GM23338 (cell line): ENCODE data around the gene IGF2R. TPM values are rescaled to one million over a fixed set of nuclear protein-coding genes. Genes with fewer than 3 reads are reported as not detected.
"Not testable (repeated sequence)": the region's sequence is repeated elsewhere in the genome, so short reads cannot be mapped to it uniquely, and the experiment has no call there.

ENCODE experiments used
- ATAC-seq: fragments of 200-7000 bp; cut with Tn5 transposase; 3 replicates; pipeline ENCODE4 v1.9.1; 2020
- DNase-seq: peaks from one replicate; pipeline ENCODE4 v3.0.0-alpha.2; 2015; ENCODE audit warnings: low spot score
- H2AFZ ChIP-seq: fragments of 200-600 bp; sonication (generic); 2 replicates; pipeline ENCODE4 v1.8.0; 2016; ENCODE audit warnings: antibody characterized with exemption, mild to moderate bottlenecking, moderate library complexity
- H3F3A ChIP-seq: fragments of 200-600 bp; sonication (generic); replicated peaks from 2 replicates; pipeline ENCODE4 v1.8.0; 2017; ENCODE audit warnings: antibody characterized with exemption, mixed run types, low read depth
- H3K27ac ChIP-seq: fragments of 200-600 bp; sonication (generic); 2 replicates; pipeline ENCODE4 v1.6.1; 2016; ENCODE audit warnings: low read depth
- H3K27me3 ChIP-seq: fragments of 200-600 bp; sonication (generic); 2 replicates; pipeline ENCODE4 v1.8.0; 2016; ENCODE audit warnings: mild to moderate bottlenecking, mixed run types, moderate library complexity; ENCODE audit not compliant: insufficient read depth
- H3K36me3 ChIP-seq: fragments of 200-600 bp; sonication (generic); 2 replicates; pipeline ENCODE4 v1.8.0; 2016; ENCODE audit warnings: mild to moderate bottlenecking; ENCODE audit not compliant: insufficient read depth
- H3K4me1 ChIP-seq: fragments of 200-600 bp; sonication (generic); 2 replicates; pipeline ENCODE4 v1.8.0; 2016; ENCODE audit warnings: mild to moderate bottlenecking, moderate library complexity; ENCODE audit not compliant: insufficient read depth
- H3K4me2 ChIP-seq: fragments of 200-600 bp; sonication (generic); 2 replicates; pipeline ENCODE4 v1.7.1; 2017; ENCODE audit warnings: mixed run types
- H3K4me3 ChIP-seq: fragments of 200-600 bp; sonication (generic); 2 replicates; pipeline ENCODE4 v1.6.1; 2016; ENCODE audit warnings: mixed run types
- H3K79me2 ChIP-seq: fragments of 200-600 bp; sonication (generic); replicated peaks from 2 replicates; pipeline ENCODE4 v1.8.0; 2017; ENCODE audit warnings: mild to moderate bottlenecking; ENCODE audit not compliant: insufficient read depth
- H3K9me2 ChIP-seq: fragments of 200-600 bp; sonication (generic); 2 replicates; pipeline ENCODE4 v1.8.0; 2017; ENCODE audit not compliant: insufficient read depth
- H4K20me1 ChIP-seq: fragments of 200-600 bp; sonication (generic); replicated peaks from 2 replicates; pipeline ENCODE4 v1.8.0; 2017; ENCODE audit warnings: mild to moderate bottlenecking; ENCODE audit not compliant: insufficient read depth
- H3K27ac Mint-ChIP-seq: 2 replicates; pipeline ENCODE4 v1.8.0; 2020; ENCODE audit warnings: inconsistent platforms, mild to moderate bottlenecking, moderate library complexity, mixed read lengths
- H3K27me3 Mint-ChIP-seq: 3 replicates; pipeline ENCODE4 v1.8.0; 2022; ENCODE audit warnings: low read depth, mild to moderate bottlenecking, moderate library complexity, mixed read lengths, inconsistent platforms; ENCODE audit not compliant: insufficient read depth, poor library complexity
- H3K36me3 Mint-ChIP-seq: 3 replicates; pipeline ENCODE4 v1.8.0; 2021; ENCODE audit warnings: low read depth, mild to moderate bottlenecking, inconsistent platforms, moderate library complexity, mixed read lengths
- H3K4me1 Mint-ChIP-seq: 3 replicates; pipeline ENCODE4 v1.8.0; 2020; ENCODE audit warnings: mild to moderate bottlenecking, inconsistent platforms, mixed read lengths
- H3K4me3 Mint-ChIP-seq: 3 replicates; pipeline ENCODE4 v1.8.0; 2021; ENCODE audit warnings: moderate library complexity, mild to moderate bottlenecking, inconsistent platforms, mixed read lengths
- H3K9me3 Mint-ChIP-seq: 3 replicates; pipeline ENCODE4 v1.8.0; 2020; ENCODE audit warnings: moderate library complexity, mild to moderate bottlenecking, inconsistent platforms, mixed read lengths
- EZH2 ChIP-seq: fragments of 200-600 bp; sonication (generic); IDR thresholded peaks from one replicate; pipeline ENCODE4 v1.8.0; 2017; ENCODE audit warnings: antibody characterized with exemption, mild to moderate bottlenecking, low read depth; ENCODE audit not compliant: unreplicated experiment
- EZH2phosphoT487 ChIP-seq: fragments of 200-600 bp; sonication (generic); IDR thresholded peaks from one replicate; pipeline ENCODE4 v1.8.1; 2018; ENCODE audit warnings: antibody characterized with exemption; ENCODE audit not compliant: unreplicated experiment
- JUNB ChIP-seq: IDR thresholded peaks from one replicate; pipeline ENCODE4 v1.6.1; 2016; ENCODE audit warnings: antibody characterized with exemption; ENCODE audit not compliant: unreplicated experiment
- NANOG ChIP-seq: IDR thresholded peaks from 2 replicates; pipeline ENCODE4 v1.6.1; 2016; ENCODE audit warnings: antibody characterized with exemption, borderline replicate concordance
- POLR2AphosphoS5 ChIP-seq: IDR thresholded peaks from 2 replicates; pipeline ENCODE4 v1.6.1; 2016; ENCODE audit warnings: antibody characterized with exemption, low read depth
- STAT1 ChIP-seq: IDR thresholded peaks from one replicate; pipeline ENCODE4 v1.6.1; 2016; ENCODE audit warnings: antibody characterized with exemption; ENCODE audit not compliant: unreplicated experiment
- ZNF114 ChIP-seq: fragments of 250-450 bp; sonication (Bioruptor Pico); IDR thresholded peaks from 2 replicates; pipeline ENCODE4 v1.5.0; 2020; ENCODE audit warnings: mild to moderate bottlenecking, moderate library complexity
- ZNF331 ChIP-seq: fragments of 250-450 bp; sonication (Bioruptor Pico); IDR thresholded peaks from 2 replicates; pipeline ENCODE4 v1.5.0; 2020; ENCODE audit warnings: low read depth, mild to moderate bottlenecking, moderate library complexity
- polyA plus RNA-seq: library from polyadenylated mRNA; unstranded; fragments of >200 nt; fragmentation: Nextera tagmentation; extraction: Ambion mirVana; gene quantifications from 2 replicates; pipeline ENCODE4 v1.2.1, GENCODE V29; 2016
- total RNA-seq: library from RNA; depleted of rRNA; stranded (reverse); fragments of >200 nt; shearing (Covaris generic); gene quantifications from 2 replicates; pipeline ENCODE4 v1.2.3, GENCODE V29; 2014
- TF ChIP-seq, protein P1 (sequence below): IDR thresholded peaks from 2 replicates; pipeline ENCODE4 v1.6.1; 2016; ENCODE audit warnings: antibody characterized with exemption
- TF ChIP-seq, protein P2 (sequence below), 2 experiments: fragments of 200-600 bp in 1 of 2; sonication (generic) in 1 of 2; conservative IDR thresholded peaks; 2 replicates each; pipeline versions ENCODE4 v1.5.1 to v1.6.1; 2016 to 2017; ENCODE audit warnings: antibody characterized with exemption in 2 of 2, low read depth in 2 of 2, mild to moderate bottlenecking in 2 of 2, moderate library complexity in 1 of 2
- TF ChIP-seq, protein P3 (sequence below): IDR thresholded peaks from one replicate; pipeline ENCODE4 v1.6.1; 2018; ENCODE audit warnings: antibody characterized with exemption; ENCODE audit not compliant: unreplicated experiment

The IGF2R gene
- total and polyA plus RNA-seq, 2 experiments from 2014 or later: 12.5 to 76.4 TPM

DNA sequence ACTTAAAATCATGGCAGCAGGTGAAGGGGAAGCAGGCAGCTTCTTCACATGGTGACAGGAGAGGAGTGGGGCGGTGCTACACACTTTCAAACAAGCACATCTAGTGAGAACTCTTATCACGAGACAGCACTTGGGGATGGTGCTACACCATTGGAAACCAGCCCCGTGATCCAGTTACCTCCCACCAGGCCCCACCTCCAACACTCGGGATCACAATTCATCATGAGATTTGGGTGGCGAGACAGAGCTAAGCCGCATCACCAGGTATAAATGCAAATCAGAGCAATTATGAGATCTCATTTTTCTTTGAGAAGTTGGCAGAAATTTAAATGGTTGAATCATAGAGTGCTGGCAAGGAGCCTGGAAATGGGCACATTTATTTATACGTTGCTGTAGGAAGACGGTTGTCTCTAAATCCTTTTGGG lies 31.4 kb downstream of the IGF2R start:
- Histone ChIP-seq H3K4me1 (peaks cover 14% of the 10 kb centered on the region), H3K36me3 (no peaks in the 10 kb centered on the region), H3F3A (no peaks in the 10 kb centered on the region), H3K27ac (no peak overlapping the region), H2AFZ (no peak overlapping the region), H3K27me3 (no peaks in the 10 kb centered on the region), H3K4me2 (no peak overlapping the region), H3K79me2 (peaks cover 98% of the 10 kb centered on the region), H3K4me3 (no peak overlapping the region), H3K9me2 (no peaks in the 10 kb centered on the region), H4K20me1 (peaks cover 39% of the 10 kb centered on the region)
- DNase-seq: no peak
- Mint-ChIP-seq H3K4me3 (no peak overlapping the region), H3K4me1 (peaks cover 43% of the 10 kb centered on the region), H3K27me3 (peaks cover 12% of the 10 kb centered on the region), H3K27ac (no peak overlapping the region), H3K36me3 (peaks cover 27% of the 10 kb centered on the region), H3K9me3 (no peaks in the 10 kb centered on the region)
- no peak for ATAC-seq
- TF ChIP-seq POLR2AphosphoS5 (no peak), EZH2 (no peak), ZNF331 (no peak), EZH2phosphoT487 (no peak), NANOG (no peak), JUNB (no peak), ZNF114 (CRISPR knock-in tag) (no peak), STAT1 (no peak)
- TF ChIP-seq, protein P1, sequence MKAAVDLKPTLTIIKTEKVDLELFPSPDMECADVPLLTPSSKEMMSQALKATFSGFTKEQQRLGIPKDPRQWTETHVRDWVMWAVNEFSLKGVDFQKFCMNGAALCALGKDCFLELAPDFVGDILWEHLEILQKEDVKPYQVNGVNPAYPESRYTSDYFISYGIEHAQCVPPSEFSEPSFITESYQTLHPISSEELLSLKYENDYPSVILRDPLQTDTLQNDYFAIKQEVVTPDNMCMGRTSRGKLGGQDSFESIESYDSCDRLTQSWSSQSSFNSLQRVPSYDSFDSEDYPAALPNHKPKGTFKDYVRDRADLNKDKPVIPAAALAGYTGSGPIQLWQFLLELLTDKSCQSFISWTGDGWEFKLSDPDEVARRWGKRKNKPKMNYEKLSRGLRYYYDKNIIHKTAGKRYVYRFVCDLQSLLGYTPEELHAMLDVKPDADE: no peak
- TF ChIP-seq, protein P2, sequence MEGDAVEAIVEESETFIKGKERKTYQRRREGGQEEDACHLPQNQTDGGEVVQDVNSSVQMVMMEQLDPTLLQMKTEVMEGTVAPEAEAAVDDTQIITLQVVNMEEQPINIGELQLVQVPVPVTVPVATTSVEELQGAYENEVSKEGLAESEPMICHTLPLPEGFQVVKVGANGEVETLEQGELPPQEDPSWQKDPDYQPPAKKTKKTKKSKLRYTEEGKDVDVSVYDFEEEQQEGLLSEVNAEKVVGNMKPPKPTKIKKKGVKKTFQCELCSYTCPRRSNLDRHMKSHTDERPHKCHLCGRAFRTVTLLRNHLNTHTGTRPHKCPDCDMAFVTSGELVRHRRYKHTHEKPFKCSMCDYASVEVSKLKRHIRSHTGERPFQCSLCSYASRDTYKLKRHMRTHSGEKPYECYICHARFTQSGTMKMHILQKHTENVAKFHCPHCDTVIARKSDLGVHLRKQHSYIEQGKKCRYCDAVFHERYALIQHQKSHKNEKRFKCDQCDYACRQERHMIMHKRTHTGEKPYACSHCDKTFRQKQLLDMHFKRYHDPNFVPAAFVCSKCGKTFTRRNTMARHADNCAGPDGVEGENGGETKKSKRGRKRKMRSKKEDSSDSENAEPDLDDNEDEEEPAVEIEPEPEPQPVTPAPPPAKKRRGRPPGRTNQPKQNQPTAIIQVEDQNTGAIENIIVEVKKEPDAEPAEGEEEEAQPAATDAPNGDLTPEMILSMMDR (conservative IDR thresholded peaks at IDR 0.05; ENCODE audit: low read depth in 2 of 2): no peak
- TF ChIP-seq, protein P3, sequence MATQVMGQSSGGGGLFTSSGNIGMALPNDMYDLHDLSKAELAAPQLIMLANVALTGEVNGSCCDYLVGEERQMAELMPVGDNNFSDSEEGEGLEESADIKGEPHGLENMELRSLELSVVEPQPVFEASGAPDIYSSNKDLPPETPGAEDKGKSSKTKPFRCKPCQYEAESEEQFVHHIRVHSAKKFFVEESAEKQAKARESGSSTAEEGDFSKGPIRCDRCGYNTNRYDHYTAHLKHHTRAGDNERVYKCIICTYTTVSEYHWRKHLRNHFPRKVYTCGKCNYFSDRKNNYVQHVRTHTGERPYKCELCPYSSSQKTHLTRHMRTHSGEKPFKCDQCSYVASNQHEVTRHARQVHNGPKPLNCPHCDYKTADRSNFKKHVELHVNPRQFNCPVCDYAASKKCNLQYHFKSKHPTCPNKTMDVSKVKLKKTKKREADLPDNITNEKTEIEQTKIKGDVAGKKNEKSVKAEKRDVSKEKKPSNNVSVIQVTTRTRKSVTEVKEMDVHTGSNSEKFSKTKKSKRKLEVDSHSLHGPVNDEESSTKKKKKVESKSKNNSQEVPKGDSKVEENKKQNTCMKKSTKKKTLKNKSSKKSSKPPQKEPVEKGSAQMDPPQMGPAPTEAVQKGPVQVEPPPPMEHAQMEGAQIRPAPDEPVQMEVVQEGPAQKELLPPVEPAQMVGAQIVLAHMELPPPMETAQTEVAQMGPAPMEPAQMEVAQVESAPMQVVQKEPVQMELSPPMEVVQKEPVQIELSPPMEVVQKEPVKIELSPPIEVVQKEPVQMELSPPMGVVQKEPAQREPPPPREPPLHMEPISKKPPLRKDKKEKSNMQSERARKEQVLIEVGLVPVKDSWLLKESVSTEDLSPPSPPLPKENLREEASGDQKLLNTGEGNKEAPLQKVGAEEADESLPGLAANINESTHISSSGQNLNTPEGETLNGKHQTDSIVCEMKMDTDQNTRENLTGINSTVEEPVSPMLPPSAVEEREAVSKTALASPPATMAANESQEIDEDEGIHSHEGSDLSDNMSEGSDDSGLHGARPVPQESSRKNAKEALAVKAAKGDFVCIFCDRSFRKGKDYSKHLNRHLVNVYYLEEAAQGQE: no peak

DNA sequence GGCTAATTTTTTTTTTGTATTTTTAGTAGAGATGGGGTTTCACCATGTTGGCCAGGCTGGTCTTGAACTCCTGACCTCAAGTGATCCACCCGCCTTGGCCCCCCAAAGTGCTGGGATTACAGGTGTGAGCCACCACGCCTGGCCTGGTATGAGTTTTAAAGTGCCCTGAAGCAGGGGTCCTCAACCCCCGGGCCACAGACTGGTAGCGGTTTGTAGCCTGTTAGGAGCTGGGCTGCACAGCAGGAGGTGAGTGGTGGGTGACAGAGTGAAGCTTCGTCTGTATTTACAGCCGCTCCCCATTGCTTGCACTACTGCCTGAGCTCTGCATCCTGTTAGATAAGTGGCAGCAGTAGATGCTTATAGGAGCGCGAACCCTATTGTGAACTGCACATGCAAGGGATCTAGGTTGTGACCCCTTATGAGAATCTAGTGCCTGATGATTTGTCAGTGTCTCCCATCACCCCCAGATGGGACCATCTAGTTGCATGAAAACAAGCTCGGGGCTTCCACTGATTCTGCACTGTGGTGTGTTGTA lies 32.1 kb downstream of the IGF2R start:
- Histone ChIP-seq H3K79me2 (peaks cover 92% of the 10 kb centered on the region), H3K4me1 (peaks cover 14% of the 10 kb centered on the region), H4K20me1 (peaks cover 39% of the 10 kb centered on the region)
- H3F3A ChIP-seq, H2AFZ ChIP-seq, H3K27ac ChIP-seq, H3K27ac Mint-ChIP-seq, H3K9me3 Mint-ChIP-seq, H3K27me3 ChIP-seq, H3K36me3 ChIP-seq, H3K4me3 ChIP-seq, H3K9me2 ChIP-seq, DNase-seq, ATAC-seq, H3K4me3 Mint-ChIP-seq, H3K4me2 ChIP-seq: not testable (repeated sequence)
- Mint-ChIP-seq H3K4me1 (peaks cover 38% of the 10 kb centered on the region), H3K27me3 (peaks cover 12% of the 10 kb centered on the region), H3K36me3 (peaks cover 27% of the 10 kb centered on the region)
